Stimulated activated CD4-positive, alpha-beta T cell treated with anti-CD3 and anti-CD28 coated beads, Interleukin-15, amount 100 ng/mL, for 48 hours (primary cell): Measurements from ENCODE around the gene KCNH1.

Experiments
- DNase-seq, 2 donors: peaks; one replicate each; pipeline ENCODE4 v3.0.0-alpha.2; 2020; ENCODE audit warnings: low read depth in 2 of 2

KCNH1 gene

DNA sequence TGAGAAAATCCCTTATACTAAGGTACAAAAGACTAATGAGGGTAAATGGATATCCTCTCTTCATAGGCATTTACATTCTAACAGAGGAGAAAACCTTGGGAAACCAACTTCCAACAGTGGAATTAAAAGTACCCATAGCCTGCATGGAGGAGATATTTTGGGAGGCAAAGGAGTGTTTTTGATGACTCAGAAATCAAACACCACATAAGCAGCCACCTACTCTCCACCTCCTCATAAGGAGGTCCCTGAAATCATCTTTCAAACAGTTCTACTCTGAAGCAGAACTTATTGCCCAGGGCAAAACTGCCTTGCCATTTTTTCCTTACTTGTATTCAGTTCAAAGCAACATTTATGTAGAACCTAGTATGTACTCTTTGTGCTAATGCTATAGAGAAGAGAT, 211.3 kb downstream of the KCNH1 start:
- DNase-seq = no peak

DNA sequence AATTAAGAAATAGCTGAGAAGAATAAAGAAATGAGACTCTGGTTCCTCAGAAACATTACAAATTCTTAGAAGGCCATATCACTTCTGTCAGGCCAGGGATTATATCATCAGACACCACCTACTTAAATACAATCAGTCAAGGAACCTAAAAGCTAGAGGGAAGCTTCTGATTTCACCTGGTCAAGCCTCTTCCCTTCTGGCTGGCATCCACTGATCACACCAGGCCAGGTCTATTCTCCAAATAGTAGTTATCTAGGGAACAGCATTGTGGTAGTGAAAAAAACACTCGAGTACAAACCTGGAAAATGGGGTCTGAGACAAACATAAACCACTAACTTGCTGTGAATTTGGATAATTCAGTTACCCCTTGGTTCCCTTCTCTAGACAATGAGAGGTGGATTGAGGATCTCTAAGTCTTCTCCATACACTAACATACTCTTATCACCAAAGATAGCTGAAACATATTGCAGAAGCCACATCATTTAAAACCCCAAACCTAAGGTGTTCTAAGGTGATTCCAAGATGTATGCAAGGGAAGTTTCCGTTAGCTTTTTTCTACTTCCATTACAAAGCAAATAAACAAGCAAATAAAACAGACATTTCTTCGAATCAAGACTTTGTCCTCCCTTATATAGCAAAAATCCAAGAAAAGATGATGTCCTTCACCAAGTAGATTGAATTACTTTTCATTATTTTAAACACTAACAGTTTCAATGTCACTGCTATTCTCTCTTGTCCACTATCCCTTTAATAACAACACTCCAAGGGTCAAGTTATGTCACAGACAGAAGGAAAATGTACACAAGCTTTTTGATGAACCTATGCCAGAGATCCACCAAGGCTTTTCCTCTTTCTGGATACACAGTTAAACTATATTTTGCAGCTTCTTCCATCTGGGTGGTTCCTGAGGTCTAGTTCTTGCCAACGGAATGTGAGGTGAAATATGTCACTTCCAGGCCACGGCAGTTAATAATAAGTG, 212.9 kb downstream of the KCNH1 start:
- DNase-seq = no peak

DNA sequence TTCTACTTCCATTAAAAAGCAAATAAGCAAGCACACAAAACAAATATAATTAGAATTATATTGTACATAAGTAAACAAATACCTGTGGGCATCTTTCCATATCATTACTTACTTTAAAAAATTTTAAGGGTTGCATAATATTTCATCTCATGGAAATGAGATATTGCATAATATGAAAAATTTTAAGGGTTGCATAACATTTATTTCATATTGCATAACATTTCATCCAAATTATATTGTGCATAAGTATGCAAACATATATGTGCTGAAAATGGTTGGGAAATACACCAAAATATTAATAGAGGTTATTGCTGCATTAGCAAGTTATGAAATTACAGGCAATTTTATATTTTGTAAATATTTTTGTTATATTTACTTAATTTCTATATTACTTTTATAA, 213.7 kb downstream of the KCNH1 start:
- no peak for DNase-seq

DNA sequence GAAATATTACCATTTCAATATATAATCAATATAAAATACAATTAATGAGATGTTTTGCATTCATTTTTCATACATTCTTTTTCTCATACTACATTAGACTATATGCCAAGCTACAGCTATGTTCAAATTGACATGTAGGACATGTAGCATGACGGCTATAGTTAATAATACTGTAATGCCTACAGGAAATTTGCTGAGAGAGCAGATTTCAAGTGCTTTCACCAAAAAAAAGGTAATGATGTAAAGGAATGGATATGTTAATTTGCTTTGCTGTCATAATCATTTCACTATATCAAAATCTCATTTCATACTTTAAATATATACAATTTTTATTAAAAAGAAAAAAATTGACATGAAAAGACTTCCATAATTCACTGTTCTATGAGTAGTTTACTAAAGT, 215.1 kb downstream of the KCNH1 start:
- DNase-seq = no peak

DNA sequence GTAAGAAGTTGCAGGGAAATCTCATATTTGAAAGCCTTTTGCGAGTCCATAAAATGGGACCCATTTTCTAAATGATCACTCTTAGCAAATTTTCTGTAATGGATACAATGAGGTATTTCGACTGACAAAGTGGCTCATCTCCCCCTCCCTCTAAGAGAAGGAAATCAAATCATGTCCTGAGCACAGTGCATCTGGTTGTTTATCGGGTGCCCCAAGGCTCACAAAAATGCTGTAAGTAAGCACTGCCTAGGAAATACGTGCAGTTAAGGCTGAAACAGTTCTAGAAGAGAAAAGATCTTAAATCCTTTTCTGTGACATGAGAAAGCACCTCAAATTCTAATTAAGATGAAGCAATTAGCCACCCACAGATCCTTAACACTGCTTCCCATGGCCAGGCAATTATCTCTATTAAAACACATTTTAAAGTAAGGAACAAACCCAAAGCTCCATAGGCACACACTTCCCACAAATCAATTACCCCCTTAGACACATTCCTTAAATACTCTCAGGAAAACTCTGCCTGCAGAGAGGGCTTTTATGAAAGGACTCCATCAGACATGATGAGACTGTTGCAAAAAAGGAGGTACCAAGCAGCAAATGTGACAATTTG, 216.3 kb downstream of the KCNH1 start:
- DNase-seq = no peak

DNA sequence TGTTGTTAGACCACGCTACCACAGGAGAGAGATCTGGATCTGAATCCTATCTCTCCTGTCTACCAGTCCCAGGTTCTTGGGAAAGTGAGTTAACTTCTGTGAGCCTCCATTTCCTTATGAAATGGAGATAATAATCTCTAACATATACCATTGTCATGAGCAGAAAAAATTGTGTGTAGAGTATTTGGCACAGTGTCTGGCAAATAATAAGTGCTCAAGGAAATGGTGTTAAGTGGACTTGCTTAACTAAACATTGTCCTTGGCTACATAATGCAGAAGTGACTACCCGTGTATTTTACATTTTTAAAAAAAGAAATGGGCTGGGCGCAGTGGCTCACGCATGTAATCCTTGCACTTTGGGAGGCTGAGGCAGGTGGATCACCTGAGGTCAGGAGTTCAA, 217.4 kb downstream of the KCNH1 start:
- no peak for DNase-seq

DNA sequence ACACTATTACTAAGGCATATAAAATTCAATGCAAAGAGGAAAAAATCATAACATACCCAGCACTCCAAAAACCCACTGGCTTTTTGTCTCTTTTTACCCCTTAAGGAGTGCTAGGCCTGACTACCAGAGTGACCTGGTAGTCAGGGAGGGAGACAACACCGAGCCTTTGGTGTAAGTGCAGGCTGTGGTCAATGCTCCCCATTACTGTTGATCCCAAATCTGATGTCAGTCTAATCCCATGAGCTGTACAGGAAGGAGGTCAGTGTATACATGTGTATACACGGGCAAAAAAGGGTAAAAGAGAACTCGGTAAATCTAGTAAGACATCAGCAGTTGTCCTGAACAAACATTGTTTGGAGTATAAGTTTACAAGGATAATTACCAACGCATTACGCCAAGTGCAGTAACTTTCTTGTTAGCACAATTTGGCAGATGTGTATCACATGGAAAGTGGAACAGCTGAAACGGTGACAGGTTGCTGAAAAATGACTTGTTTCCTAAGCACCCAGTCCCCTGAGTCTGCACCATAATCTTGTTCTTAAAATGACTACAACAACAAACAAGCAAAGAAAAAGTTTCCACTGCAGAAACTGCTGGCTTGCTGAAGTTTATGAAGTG, 217.9 kb downstream of the KCNH1 start:
- DNase-seq = no peak

DNA sequence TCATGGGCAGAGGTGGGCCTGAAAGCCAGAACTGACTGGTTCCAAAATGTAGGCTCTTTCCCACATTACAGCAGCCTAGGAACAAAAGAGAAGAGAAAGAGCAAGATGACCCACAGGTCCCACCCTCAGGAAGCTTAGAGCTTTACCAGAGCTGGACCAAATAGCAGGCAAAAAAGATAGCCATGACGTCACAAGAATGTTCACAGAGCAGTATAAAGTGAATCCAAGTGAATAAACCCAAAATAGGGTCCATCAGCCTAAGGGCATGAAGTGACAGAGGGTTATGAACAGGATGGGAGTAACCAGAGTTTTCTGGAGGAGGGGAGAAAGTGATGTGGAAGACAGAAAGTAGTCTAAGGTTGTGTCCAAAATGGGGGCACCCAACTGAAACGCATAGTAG, 221.2 kb downstream of the KCNH1 start:
- no peak for DNase-seq

DNA sequence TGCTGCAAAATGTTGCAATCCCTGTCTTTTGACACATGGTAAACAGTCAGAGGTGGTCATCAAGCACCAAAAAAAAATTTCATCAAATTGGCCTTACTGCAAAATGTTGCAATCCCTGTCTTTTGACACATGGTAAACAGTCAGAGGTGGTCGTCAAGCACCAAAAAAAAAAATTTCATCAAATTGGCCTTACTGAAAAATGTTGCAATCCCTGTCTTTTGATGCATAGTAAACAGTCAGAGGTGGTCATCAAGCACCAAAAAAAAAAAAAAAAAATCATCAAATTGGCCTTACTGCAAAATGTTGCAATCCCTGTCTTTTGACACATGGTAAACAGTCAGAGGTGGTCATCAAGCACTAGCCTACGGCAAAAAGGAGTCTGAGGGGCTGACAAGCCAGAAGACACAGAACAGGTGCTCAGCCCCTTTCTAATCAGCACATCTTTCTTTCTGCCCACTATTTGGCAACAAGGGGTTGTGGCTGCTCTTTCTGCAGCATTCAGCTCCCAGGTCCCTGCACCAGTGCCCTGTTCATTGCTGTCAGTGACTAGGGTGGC, 223.8 kb downstream of the KCNH1 start:
- no peak for DNase-seq

DNA sequence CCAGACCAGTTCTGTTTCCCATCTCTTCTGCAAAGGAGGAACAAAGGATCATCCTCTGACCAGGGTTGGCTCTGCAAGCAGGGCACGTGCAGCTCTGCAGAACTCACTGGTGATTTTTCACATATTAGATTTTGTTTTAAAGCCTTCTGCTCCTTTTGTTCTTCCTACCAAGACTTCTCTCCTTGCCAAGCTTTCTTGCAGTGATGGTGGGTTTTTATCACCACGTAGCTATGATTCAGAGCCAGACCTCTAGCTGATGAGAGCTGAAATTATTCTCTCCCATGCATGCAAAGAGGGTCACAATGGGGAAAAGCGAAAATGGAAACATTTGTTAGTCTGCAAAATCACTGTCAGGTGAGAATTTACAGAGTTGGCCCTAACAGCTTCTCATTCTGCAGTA, 225.2 kb downstream of the KCNH1 start:
- DNase-seq = no peak

DNA sequence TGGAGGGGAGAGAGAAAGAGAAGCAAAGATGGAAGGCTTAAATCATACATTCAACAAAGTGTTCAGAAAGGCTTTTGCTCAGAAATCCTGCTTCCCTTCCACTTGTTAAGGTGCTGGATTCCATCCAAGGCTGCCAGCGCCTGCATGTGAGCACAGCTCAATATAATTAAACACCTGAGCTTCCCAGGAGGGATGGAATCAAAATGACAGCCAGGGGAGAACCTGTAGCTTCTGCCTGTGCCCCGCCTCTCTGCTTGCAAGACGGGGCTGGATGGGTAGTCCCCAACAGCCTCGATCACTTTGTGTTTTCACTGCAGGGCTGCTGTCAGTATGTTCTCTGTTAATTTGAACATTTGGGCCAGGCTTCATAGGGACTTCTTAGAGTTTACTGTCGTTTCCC, 225.7 kb downstream of the KCNH1 start:
- no peak for DNase-seq

DNA sequence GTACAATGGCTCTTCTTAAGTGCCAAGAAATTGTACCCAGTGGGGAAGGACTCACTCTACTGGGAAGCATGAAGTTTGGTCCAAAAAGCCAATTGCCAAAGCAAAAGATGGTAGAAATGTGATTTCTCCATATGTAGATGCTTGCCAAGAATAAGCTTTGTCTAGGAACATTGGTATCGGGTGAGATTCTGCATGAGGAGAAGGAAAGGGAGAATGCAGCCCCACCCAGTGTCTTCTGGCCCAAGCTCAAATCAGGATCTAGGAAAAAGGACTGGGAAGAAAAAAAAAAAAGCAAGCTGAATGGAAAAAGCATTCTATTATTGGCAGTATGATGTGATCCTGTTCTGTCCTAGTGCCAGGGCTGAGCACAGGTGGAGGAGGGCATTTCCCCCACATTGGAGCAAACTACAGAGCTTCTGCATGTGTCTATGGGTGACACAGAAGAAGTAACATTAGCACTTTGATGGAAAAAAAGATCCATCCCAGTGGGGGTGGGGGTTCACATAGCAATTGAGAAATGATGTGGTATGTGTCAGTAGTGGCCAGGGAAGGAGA, 226.6 kb downstream of the KCNH1 start:
- no peak for DNase-seq

DNA sequence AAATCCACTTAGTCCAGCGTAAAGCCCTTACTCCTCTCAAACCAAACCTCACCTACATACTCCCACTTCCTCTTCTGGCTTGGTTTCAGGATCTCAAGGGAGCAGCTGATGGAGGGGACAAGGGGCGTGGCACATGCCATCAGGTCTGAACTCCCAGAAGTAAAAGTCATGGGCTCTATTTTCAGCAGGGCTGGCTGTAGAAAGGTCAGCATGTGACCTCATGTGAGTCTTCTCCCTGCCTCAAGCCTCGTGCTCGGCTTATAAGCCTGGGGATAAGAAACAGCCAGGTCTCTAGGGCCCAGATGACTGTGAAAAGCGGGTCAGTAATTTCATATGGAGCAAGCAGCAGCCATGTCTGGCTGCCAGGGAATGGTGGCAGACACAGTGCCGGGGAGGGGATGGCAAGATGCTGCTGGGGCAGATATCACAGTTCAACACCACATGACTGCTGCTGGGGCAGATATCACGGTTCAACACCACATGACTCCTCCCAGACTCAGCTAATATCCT, 227.9 kb downstream of the KCNH1 start:
- DNase-seq = no peak

DNA sequence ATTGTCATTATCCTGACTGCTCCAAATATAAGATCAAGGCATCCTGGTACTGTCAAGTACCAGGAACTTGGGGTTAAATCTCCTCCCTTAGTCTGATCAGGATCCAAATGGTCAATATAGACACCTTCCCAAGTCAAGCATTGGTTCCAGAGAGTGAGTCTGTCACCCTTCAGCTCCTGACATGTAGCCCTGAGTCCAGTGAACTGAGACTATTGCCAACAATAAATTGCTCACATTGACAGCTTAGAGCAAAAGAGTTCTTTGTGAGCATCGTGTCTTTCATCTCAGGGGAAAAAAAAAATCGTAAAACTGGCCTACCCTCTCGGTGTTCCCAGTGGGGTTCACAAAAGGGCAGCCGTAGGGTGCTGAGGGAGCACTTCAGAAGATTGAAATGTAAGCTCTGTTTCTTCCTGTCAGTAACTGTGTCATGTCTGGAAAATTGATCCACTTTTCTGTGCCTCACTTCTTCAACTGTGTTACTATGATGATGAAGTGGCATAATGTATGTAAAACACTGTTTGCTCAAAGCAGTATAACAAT, 228.5 kb downstream of the KCNH1 start:
- no peak for DNase-seq

DNA sequence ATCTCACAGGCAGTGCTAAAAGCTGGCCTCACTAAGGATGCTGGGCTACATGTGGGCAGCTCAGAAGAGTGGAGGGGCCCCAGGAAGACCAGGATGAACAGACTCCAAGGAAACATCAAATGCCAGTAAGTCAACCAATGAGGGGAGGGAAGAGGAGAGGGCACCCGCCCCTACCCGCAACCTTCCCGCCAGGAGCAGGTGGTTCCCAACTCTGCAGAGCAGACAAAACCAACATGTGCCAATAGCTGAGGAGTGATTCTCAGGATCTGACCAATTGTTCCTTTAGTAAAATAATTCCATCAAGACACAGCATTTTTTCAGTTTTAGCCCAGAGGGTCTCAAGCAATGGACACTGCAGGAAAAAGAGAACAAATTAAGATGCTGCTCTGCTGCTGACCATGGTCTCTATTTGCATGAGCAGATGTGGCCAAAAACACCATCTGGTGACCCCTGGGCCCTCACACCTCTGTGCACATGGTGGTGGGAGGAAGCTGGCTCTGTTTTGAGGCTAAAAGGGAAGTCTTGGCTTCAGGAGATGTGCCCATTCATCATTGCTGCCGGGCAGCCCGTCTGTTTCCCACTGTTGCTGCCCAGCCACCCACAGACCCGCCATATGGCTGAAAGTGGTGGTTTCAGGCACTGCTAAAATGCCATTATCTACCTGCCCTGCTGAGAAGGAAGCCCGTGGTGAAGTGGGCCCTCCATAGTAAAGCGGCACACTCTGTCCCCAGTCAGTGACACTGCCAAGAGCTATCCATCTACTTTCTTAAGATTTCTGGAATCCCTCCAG, 231.8 kb downstream of the KCNH1 start:
- no peak for DNase-seq

DNA sequence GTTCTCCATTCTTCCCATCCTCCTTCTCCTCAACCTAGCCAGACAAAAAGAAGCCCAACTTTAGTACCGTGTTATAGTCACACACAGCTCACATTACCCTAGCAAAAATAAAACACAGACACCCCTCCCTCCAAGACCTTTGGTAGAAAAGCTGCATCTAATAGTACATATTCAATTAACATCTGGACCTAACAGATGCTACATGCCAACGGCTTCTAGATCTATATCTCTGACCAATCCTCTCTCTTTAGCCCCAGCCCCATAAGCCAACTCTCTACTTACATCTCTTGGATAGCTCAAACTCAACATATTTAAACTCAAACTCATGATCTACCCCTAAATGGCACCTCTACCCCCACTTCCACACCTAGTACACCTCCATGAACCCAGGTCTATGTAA, 233.1 kb downstream of the KCNH1 start:
- DNase-seq = no peak

DNA sequence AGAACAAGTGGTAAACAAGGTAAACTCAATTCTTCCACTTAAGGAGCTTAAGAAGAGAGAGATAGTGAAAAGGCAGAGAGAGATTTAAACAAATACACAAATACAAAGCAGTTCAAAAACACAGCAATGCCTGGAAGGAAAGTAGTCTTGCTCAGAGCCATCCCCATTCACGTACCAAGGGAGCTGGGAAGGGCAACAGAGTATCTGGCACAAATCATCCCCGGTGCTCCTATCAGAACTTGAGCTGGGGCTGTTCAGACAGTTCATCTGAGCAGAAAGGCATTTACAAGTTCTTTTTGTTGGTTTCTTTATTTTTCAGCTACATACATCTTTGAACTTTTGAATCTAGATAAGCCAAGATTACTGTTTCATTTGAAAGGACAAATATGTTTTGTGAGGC, 233.9 kb downstream of the KCNH1 start:
- DNase-seq = no peak

DNA sequence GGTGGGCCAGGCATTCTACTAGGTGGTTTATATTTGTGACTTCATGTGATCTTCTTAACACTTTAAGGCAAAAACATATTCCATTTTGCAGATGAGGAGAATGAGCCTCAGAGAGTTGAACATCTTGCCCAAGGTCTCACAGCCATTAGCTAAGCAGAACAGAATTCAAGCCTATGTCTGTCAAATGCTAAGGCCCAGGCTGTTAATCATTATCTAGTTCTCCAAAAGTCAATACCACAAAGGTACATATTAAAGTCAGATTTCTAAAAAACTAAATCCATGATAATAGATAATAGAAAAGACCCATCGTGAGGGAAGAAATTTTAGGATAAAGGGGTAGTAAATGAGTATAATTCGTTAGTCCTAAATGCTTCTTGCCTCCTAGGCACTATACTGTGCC, 234.3 kb downstream of the KCNH1 start:
- no peak for DNase-seq

DNA sequence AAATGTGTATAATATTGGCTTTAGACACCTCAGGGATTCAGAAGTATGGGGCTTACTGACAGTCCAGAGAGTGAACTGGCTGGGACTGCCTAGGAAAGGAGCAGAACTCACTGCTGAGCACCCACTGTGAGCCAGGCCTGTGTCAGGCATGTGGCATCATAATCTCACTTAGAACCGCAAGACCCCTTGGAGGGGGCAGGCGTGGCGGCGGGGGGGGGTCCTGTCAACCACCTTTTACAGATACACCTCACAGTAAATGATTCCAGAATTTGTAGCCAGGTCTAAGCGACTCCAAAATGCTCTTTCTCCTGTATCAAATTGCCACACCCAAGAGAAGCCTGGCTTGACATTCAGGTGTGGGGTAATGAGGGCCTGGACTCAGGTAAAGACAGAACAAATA, 235.5 kb downstream of the KCNH1 start:
- DNase-seq = no peak

DNA sequence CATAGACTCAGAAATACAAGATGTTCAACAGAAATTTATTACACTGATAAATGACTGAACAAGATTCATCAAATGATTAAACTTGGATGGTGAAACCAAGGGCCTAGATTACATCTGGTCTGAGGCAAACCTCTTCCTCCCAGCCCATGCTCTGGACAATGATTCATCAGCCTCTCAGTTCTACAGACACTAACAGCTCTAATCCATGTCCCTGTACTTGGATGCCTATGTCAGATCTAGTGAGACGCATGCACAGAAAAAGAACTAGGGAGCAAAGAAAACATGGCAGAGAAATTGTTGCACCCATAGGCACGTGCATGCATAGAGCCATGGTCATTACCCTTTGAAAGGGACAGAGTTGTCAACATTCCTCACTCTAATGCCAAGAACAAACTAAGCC, 250.1 kb downstream of the KCNH1 start:
- no peak for DNase-seq
